Bronchial epithelial cell (primary cell): Measurements from ENCODE around the gene SHQ1. TPM values are rescaled to one million over a fixed set of nuclear protein-coding genes. Genes with fewer than 3 reads are reported as not detected.

Experiments
- DNase-seq: peaks from one replicate; pipeline ENCODE4 v3.0.0-alpha.2; 2010; ENCODE audit warnings: low read depth
- FAIRE-seq: peaks from 2 replicates; lab custom pipeline; 2011; peaks lifted over from hg19 to GRCh38; lab: Jason Lieb, UNC
- H3K27me3 ChIP-seq: 2 replicates; pipeline ENCODE4 v1.5.1; 2011; ENCODE audit warnings: low read length; ENCODE audit not compliant: control insufficient read depth, insufficient read depth
- H3K36me3 ChIP-seq: 2 replicates; pipeline ENCODE4 v1.5.1; 2011; ENCODE audit warnings: low read length; ENCODE audit not compliant: control insufficient read depth, insufficient read depth
- H3K4me3 ChIP-seq: 2 replicates; pipeline ENCODE4 v1.5.1; 2011; ENCODE audit warnings: mild to moderate bottlenecking, low read depth, low read length, control low read depth
- CTCF ChIP-seq: IDR thresholded peaks from 2 replicates; pipeline ENCODE4 v1.5.1; 2011; ENCODE audit warnings: mild to moderate bottlenecking, moderate library complexity, low read length, control low read depth, inconsistent platforms; ENCODE audit not compliant: insufficient read depth, severe bottlenecking
- total RNA-seq: library from RNA; depleted of rRNA; stranded (reverse); fragments of >200 nt; gene quantifications from 2 replicates; pipeline ENCODE4 v1.2.1, GENCODE V29; 2014

SHQ1 gene
- total RNA-seq, 1 donor from 2014 or later: 17.6 TPM

- TF ChIP-seq CTCF: no peak
- DNase-seq (no peak), FAIRE-seq (no peak)
- no peaks in the 10 kb centered on the region for H3K36me3 ChIP-seq
- H3K4me3 ChIP-seq: no peak overlapping the region
- no peaks in the 10 kb centered on the region for H3K27me3 ChIP-seq
These were observed 18.5 kb downstream of the SHQ1 start for GRCh38 chr3:72829701-72830100.

- DNase-seq: no peak
- peak; percentile 32 for FAIRE-seq
- no peaks in the 10 kb centered on the region for H3K27me3 ChIP-seq
- TF ChIP-seq CTCF: no peak
- no peak overlapping the region for H3K4me3 ChIP-seq
- peaks cover 4% of the 10 kb centered on the region for H3K36me3 ChIP-seq
These were observed 27.0 kb downstream of the SHQ1 start for GRCh38 chr3:72821161-72821781.

GRCh38 chr3:72820415-72820814 is 27.8 kb downstream of the SHQ1 start:
- no peaks in the 10 kb centered on the region for H3K27me3 ChIP-seq
- FAIRE-seq: no peak
- DNase-seq: peak; percentile 22

GRCh38 chr3:72818905-72819304 is 29.3 kb downstream of the SHQ1 start:
- Histone ChIP-seq H3K27me3 (no peaks in the 10 kb centered on the region), H3K36me3 (peaks cover 5% of the 10 kb centered on the region), H3K4me3 (no peak overlapping the region)
- FAIRE-seq: no peak
- peak; percentile 43 for DNase-seq
- TF ChIP-seq CTCF: no peak

More at GRCh38 chr3:72820415-72820814, 27.8 kb downstream of the SHQ1 start:
- peaks cover 4% of the 10 kb centered on the region for H3K36me3 ChIP-seq
- no peak for TF ChIP-seq CTCF
- no peak overlapping the region for H3K4me3 ChIP-seq

GRCh38 chr3:72818092-72818773 is 30.0 kb downstream of the SHQ1 start:
- DNase-seq: peak; percentile 34
- FAIRE-seq: no peak
- TF ChIP-seq CTCF: peak; percentile 61
- Histone ChIP-seq H3K27me3 (no peaks in the 10 kb centered on the region), H3K4me3 (no peak overlapping the region), H3K36me3 (peaks cover 5% of the 10 kb centered on the region)

GRCh38 chr3:72816862-72817355 is 31.3 kb downstream of the SHQ1 start:
- Histone ChIP-seq H3K4me3 (no peak overlapping the region), H3K36me3 (peaks cover 5% of the 10 kb centered on the region), H3K27me3 (no peaks in the 10 kb centered on the region)
- TF ChIP-seq CTCF: no peak
- DNase-seq (no peak), FAIRE-seq (no peak)
